Measurements from ENCODE around the gene SRMS. TPM values are rescaled to one million over a fixed set of nuclear protein-coding genes. Genes with fewer than 3 reads are reported as not detected.

Gene SRMS
- total RNA-seq, 2 donors from 2014 or later, result 0.32 to 0.49 TPM

DNA sequence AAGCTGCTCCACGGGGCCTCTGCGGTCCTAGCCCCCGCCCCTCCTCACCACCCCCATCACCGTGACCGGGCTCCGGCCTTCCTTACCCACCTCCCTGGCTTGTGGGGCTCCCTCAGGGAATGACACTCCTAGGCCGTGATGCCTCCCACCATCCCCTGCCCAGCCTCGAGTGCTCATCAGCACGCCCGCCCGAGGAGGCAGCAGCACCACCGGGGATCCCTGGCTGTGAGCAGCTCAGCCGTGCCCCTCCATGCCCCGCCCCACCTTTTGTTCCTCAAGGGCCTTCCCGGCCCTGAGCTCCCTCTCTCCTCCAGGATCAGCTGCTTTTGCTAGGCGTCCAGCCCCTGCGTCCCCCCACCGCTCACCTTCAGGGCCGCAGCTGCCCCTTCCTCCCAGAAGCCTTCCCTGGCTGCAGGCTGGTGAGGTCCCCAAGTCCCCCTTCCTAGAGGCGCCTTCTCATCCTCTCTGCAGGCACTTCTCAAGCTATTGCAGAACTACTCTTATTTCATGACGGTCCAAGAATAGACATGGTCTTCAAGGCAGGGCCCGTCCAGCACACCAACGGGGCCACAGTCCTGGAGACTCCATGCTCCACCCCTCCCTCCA lies 9.4 kb upstream of the SRMS start:
- Histone ChIP-seq H3K9ac (ENCODE audit: low read depth in 2 of 2, low read length in 2 of 2) (no peak overlapping the region), H3K4me3 (no peak overlapping the region), H3K27ac (no peak overlapping the region), H3K27me3 (no peaks in the 10 kb centered on the region), H3K9me3 (no peaks in the 10 kb centered on the region), H3K4me1 (no peaks in the 10 kb centered on the region), H3K36me3 (no peaks in the 10 kb centered on the region)
- DNase-seq, result no peak
- intact Hi-C loops (cut with DNase I), result no loop called here
- TF ChIP-seq, protein P1, sequence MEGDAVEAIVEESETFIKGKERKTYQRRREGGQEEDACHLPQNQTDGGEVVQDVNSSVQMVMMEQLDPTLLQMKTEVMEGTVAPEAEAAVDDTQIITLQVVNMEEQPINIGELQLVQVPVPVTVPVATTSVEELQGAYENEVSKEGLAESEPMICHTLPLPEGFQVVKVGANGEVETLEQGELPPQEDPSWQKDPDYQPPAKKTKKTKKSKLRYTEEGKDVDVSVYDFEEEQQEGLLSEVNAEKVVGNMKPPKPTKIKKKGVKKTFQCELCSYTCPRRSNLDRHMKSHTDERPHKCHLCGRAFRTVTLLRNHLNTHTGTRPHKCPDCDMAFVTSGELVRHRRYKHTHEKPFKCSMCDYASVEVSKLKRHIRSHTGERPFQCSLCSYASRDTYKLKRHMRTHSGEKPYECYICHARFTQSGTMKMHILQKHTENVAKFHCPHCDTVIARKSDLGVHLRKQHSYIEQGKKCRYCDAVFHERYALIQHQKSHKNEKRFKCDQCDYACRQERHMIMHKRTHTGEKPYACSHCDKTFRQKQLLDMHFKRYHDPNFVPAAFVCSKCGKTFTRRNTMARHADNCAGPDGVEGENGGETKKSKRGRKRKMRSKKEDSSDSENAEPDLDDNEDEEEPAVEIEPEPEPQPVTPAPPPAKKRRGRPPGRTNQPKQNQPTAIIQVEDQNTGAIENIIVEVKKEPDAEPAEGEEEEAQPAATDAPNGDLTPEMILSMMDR (IDR thresholded peaks at IDR 0.05), result no peak

DNA sequence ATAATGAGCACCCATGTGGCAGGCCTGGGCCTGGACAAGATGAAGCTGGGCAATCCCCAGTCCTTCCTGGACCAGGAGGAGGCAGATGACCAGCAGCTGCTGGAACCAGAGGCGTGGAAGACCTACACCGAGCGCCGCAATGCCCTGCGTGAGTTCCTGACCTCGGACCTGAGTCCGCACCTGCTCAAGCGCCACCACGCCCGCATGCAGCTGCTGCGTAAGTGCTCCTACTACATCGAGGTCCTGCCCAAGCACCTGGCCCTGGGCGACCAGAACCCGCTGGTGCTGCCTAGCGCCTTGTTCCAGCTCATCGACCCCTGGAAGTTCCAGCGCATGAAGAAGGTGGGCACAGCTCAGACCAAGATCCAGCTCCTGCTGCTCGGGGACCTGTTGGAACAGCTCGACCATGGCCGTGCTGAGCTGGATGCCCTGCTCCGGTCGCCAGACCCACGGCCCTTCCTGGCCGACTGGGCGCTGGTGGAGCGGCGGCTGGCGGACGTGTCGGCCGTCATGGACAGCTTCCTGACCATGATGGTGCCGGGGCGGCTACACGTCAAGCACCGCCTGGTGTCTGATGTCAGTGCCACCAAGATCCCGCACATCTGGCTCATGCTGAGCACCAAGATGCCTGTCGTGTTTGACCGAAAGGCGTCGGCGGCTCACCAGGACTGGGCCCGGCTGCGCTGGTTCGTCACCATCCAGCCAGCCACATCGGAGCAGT lies 8.3 kb upstream of the SRMS start:
- intact Hi-C loops (cut with DNase I), result no loop called here
- no peaks in the 10 kb centered on the region for H3K36me3 ChIP-seq
- H3K4me3 ChIP-seq, result no peak overlapping the region
- H3K9ac ChIP-seq (ENCODE audit: low read depth in 2 of 2, low read length in 2 of 2), result no peak overlapping the region
- H3K27me3 ChIP-seq, result no peaks in the 10 kb centered on the region
- TF ChIP-seq, protein P1 (IDR thresholded peaks at IDR 0.05), result no peak
- no peaks in the 10 kb centered on the region for H3K4me1 ChIP-seq
- H3K9me3 ChIP-seq, result no peaks in the 10 kb centered on the region
- DNase-seq, result no peak
- H3K27ac ChIP-seq, result no peak overlapping the region

DNA sequence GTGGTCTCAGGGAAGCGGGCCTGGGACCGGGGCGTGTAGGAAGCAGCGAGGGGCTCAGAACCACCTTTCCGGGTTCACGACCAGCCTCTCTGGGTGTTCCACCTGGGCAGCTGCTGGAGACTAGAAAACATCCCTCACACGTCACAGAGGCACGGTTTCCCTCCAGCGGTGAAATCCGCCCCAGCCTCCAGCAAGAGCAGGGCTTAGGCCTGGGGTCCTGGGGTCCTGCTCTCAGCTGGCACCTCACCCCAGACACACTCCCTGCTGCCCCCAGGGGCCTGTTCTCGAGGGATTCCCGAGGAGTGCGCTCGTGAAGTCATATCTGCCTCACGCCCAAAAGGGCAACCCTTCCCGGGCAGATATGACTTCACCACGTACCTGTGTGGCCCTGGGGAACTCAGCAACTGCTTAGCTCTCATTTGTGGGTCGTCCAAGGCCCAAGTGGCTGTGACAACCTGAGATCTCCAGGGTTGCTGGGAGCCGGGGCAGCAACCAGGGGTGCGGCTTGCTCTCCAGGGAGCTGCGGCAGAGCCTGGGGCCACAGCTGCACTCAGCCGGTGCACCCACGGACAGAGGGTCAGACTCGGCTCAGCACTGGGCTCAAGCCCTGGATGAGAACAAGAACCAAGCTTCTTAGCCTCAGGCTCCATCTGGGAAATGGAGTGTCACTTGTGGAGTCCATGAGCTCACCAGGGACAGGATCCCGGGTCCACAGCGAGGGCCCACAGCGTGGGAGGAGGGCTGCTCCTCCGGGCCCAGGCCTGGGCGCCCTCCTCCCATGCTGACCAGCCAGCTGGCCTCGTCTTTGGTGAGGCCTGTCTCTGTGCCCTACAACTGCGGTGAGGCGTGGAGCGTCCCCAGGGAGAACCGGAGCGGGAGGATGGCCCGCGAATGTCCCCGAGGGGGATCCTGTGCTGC lies 7.1 kb upstream of the SRMS start:
- no peak overlapping the region for H3K9ac ChIP-seq (ENCODE audit: low read depth in 2 of 2, low read length in 2 of 2)
- H3K36me3 ChIP-seq, result no peaks in the 10 kb centered on the region
- no peaks in the 10 kb centered on the region for H3K27me3 ChIP-seq
- no peaks in the 10 kb centered on the region for H3K9me3 ChIP-seq
- H3K4me3 ChIP-seq, result peak overlapping the region; percentile 54
- DNase-seq, result no peak
- intact Hi-C loops (cut with DNase I), result no loop called here
- TF ChIP-seq, protein P1 (IDR thresholded peaks at IDR 0.05), result no peak
- H3K27ac ChIP-seq, result no peak overlapping the region
- no peaks in the 10 kb centered on the region for H3K4me1 ChIP-seq

DNA sequence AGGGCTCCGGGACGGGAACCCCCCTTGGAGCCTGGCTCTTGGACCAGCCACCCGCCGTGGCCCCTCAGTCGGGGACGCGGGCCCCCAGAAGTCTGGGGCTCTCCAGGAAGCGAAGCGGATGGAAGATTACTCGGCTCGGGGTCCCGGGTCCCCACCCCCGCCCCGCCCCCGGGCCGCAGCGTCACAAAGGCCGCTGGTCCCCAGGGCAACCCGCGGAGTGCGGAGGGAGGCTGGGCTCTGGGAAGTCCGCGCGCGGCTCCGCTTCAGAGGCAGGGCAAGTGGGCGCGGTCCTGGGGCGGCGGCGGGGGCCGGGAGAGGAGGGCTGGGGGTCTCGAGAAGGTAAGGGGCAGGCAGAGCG lies 6.4 kb upstream of the SRMS start, which contains the start of gene FNDC11:
Gene FNDC11, plus strand, starts transcription at position 227 of the 358 bp plus-strand sequence. CDS start 1,505 bp downstream, outside the sequence.
- Histone ChIP-seq H3K27ac (no peak within 1 kb of the TSS), H3K27me3 (peaks cover under 1% of the 10 kb centered on the region), H3K4me1 (no peaks in the 10 kb centered on the region), H3K9me3 (no peaks in the 10 kb centered on the region), H3K36me3 (no peaks in the 10 kb centered on the region), H3K4me3 (peak within 1 kb of the TSS; percentile 54), H3K9ac (ENCODE audit: low read depth in 2 of 2, low read length in 2 of 2) (peak within 1 kb of the TSS; percentile 12 to 16)
- DNase-seq, result no peak
- TF ChIP-seq, protein P1 (IDR thresholded peaks at IDR 0.05), result no peak
- intact Hi-C loops (cut with DNase I), result no loop called here

DNA sequence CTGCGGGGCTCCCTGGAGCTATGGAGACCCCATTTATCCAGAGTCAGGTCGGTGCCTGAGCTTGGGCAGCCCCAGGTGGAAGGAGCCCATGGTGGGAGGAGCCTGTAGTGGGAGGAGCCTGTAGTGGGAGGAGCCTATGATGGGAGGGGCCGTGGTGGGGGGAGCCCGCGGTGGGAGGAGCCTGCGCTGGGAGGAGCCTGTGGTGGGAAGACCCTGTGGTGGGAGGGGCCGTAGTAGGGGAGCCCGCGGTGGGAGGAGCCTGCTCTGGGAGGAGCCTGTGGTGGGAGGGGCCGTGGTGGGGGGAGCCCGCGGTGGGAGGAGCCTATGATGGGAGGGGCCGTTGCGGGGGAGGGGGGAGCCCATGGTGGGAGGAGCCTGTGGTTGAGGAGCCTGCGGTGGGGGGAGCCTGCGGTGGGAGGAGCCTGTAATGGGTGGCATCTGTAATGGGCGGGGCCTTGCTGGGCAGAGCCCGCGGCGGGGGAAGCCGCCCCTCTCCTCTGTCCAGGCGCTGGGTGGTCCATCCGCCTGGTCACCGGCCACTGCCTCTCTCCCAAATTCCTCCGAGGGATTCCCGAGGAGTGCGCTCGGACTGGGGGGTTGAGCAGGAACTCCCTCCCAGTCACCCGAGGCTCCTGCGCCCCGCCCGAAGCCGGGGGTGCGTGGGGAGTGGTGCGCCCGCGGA lies 5.8 kb upstream of the SRMS start:
- intact Hi-C loops (cut with DNase I), result no loop called here
- Histone ChIP-seq H3K27me3 (peaks cover 4% of the 10 kb centered on the region), H3K4me1 (no peaks in the 10 kb centered on the region), H3K9ac (ENCODE audit: low read depth in 2 of 2, low read length in 2 of 2) (peak overlapping the region; percentile 12 to 16), H3K9me3 (no peaks in the 10 kb centered on the region), H3K36me3 (no peaks in the 10 kb centered on the region), H3K4me3 (peak overlapping the region; percentile 54), H3K27ac (no peak overlapping the region)
- peak; percentile 85 for DNase-seq
- TF ChIP-seq, protein P1 (IDR thresholded peaks at IDR 0.05), result no peak
